GM18508 (cell line): ENCODE data around the gene CDK5R1.
A peak's percentile ranks its signal among the peaks of the same experiment; 100 is the strongest.
"Not testable (repeated sequence)": the region's sequence is repeated elsewhere in the genome, so short reads cannot be mapped to it uniquely, and the experiment has no call there.

Experiments used
- ATAC-seq: cut with Tn5 transposase; IDR thresholded peaks from one replicate; pipeline ENCODE4 v1.9.1; 2021; ENCODE audit warnings: moderate number of reproducible peaks; ENCODE audit not compliant: insufficient read depth, unreplicated experiment

The CDK5R1 gene

GRCh38 chr17:32486701-32487472 lies at the start of gene CDK5R1:
Gene CDK5R1, plus strand, starts transcription at chr17:32486993. Its CDS starts 628 bp downstream, at chr17:32487621.
- no peak for ATAC-seq

- ATAC-seq, result no peak
Observed at GRCh38 chr17:32440722-32441121, 46.1 kb upstream of the CDK5R1 start.

DNA sequence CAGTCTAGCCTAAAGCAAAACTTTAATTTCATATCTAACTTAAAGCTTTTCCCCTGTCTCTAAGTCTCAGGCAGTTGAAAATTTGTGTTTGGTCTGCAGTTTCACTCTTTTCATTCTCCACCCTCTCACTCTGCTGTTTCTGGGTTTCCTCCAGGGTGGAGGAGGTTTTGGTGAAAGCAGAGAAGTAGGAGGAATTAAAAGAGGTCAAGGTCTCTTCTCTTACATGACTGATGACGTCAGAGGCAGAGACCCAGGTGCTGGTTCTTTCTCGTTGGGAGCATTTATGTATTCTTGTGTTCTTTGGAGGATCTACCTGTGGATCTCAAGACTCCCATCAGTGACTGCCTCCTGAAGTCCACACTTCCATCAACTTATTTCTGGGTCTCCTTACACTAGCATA lies 44.9 kb upstream of the CDK5R1 start:
- ATAC-seq, result no peak

GRCh38 chr17:32443827-32444300 lies 42.9 kb upstream of the CDK5R1 start:
- no peak for ATAC-seq

DNA sequence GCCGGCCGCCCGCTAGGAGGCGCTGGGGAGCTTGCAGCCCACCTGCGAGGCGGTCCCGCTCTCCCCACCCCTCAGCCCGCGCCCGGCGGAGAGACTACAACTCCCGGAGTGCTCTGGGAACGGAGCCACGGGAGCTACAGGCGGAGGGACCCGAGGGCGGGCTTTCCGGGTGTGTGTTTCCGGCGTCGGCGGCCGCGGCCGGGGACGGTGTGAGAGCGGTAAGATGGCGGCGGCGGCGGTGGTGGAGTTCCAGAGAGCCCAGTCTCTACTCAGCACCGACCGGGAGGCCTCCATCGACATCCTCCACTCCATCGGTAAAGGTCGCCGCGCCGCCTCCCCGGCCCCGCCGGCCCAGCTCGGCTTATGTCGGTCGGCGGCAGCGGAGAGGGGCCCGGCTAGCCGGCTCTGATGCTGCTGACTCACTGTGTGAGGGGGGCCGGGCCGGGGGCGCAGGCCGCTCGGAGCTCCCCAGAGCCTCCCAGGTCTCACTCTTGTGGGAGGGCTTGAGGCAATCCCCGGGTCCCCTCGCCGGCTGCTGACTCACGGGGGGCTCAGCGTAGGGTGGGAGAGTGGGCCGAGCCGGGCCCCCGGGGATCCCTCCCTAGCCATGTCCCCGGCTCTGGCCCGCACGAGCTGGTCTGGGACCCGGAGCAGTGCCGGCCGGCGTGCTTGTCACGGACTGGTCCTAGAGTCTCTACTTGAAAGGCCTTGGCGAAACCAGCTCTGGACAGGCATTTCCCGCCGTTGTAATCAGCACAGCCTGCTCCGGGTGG lies 42.3 kb upstream of the CDK5R1 start, which contains the start of gene PSMD11:
Gene PSMD11, plus strand, starts transcription at position 210 of the 773 bp plus-strand sequence. Its CDS starts 14 bp downstream, at position 224.
- peak; percentile 70 for ATAC-seq

DNA sequence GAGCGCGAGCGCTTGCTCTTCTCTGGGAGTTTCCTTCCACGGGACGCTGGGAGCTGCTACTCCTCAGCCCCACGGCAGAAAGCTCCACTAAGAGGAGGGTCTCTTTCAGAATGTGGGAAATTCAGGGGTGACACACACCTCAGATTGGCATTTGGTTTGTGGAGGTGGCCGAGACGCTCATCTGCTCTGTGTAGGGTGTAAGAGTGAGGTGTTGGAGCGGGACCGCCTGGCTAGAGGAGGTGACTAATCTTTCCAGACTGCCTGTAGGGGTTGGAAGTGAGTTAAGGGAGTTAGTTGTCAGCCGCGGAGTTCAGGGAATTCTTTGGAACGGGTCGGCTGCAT lies 41.7 kb upstream of the CDK5R1 start:
- peak; percentile 7 for ATAC-seq

DNA sequence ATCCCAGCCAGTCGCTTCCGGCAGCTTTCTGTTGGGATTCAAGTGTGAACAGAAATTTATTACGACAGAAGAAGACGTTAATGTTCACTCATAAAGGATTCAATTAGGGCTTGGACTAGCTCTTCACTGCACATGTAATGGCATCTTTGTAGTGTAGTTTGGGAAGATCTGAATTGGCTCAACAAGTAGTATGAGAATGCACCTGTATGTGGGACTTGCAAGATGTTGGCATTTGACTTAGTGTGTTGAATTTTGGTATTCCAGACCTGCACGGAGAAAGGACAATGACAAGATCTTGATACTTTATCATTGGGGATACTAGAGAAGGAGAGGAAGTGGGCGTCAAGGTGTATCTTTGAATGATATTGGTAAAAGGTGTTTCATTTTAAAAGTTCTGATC lies 41.3 kb upstream of the CDK5R1 start:
- no peak for ATAC-seq

- no peak for ATAC-seq
Observed at GRCh38 chr17:32445971-32446370, 40.8 kb upstream of the CDK5R1 start.

DNA sequence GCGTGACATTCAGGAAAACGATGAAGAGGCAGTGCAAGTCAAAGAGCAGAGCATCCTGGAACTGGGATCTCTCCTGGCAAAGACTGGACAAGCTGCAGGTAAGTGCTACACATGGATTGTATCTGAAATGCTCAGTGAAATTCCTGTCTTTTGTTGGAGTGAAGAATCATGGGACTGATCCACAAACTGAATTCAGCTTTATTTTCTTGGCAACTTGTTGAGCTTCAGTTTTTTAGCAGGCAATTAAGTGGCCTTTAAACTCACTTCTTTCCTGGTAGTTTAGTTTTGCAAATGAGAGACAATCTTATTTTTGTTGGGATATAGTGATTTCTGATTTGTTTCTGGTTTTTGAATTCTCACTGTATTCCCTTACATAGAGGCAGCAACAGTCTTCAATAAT lies 39.8 kb upstream of the CDK5R1 start:
- no peak for ATAC-seq

- ATAC-seq, result no peak
Observed at GRCh38 chr17:32449963-32450362, 36.8 kb upstream of the CDK5R1 start.

- ATAC-seq, result not testable (repeated sequence)
Observed at GRCh38 chr17:32450379-32450778, 36.4 kb upstream of the CDK5R1 start.

- no peak for ATAC-seq
Observed at GRCh38 chr17:32451879-32452278, 34.9 kb upstream of the CDK5R1 start.

DNA sequence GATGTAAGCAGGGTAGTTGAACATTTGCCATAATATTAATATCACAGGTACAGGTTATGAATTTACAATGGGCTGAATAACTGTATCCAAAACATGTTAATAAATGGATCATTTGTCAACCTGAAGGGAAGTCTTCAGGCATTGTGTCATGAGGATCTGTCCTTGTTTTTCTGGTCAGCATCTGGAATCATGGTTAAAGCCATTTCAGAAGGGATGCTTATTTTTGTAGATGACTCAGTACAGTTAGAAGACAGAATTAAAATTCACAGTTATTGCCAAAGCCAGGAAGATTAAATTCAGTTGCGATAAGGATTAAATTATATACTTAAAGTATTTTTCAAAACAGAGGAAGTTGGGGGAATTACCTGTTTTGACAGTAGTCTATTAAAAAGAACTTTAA lies 34.5 kb upstream of the CDK5R1 start:
- no peak for ATAC-seq

DNA sequence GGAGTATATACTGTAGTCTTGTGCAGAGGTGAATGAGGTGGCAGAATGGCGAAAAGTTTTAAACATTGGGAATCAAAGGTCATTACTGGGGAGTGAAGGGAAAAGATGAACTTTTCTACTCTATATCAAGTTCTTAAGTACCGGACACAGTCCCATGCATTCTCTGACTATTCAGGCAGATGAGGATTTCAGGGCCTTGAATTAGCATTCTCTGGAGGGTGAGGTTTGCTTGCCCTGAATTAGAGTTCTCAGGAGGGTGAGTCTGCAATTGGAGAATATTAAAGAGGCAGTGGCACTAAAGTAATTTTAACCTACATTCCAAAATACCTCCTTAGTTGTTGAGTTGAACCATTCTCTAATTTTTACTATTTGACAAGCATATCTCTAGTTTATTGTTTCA lies 33.4 kb upstream of the CDK5R1 start:
- ATAC-seq, result no peak

- ATAC-seq, result no peak
Observed at GRCh38 chr17:32458371-32458770, 28.4 kb upstream of the CDK5R1 start.

- ATAC-seq, result no peak
Observed at GRCh38 chr17:32460054-32460453, 26.7 kb upstream of the CDK5R1 start.

GRCh38 chr17:32461498-32461852 lies 25.3 kb upstream of the CDK5R1 start:
- ATAC-seq, result no peak

GRCh38 chr17:32461853-32462617 lies 24.8 kb upstream of the CDK5R1 start:
- no peak for ATAC-seq

DNA sequence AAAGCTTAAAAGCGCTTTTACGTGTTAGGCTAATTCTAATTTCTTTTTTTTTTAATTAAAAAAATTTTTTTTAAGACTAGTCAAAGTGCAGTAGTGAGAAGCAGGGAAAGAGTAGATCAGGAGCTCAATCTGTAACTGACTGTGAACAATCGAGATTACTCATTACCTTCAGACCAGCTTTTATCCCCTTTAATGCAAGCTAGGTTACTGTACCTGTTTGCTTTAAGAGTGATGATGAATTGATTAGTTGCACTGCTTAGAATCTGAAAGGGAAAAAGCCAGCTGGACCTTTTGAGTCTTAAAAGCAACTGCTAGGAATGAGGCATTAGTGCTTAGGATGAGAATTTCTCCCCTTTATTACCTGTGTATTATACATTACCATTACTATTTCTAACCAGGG lies 23.5 kb upstream of the CDK5R1 start:
- ATAC-seq, result no peak

DNA sequence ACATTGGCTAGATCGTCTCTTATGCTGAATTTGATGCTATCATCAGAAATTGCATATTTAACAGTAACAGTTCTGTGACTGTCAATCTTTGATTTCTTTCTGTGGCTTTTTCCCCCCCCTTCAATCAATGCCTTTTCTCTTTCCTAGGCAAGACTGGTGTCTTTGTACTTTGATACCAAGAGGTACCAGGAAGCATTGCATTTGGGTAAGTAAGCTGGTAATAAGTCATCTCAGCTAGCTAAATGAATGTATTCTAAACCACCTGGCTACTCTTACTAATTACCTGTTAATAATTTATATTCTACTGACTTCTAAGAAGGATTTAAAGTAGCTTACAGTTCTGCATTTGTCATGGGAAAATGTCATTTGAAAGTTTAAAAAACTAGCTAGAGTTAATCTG lies 22.4 kb upstream of the CDK5R1 start:
- ATAC-seq, result no peak

DNA sequence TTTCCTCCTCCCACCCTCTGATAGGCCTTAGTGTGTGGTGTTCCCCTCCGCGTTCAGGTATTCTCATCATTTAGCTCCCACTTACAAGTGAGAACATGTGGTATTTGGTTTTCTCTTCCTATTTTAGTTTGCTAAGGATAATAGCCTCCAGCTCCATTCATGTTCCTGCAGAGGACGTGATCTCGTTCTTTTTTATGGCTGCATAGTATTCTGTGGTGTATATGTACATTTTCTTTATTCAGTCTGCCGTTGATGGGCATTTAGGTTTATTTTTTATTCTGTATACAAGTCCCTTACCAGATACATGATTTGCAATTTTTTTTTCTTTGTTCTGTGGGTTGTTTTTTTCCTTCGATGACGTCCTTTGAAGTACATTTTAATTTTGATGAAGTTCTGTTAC lies 18.8 kb upstream of the CDK5R1 start:
- no peak for ATAC-seq
